ENCODE results near the gene PHLPP1. TPM values are rescaled to one million over a fixed set of nuclear protein-coding genes. Genes with fewer than 3 reads are reported as not detected.

Gene PHLPP1
- total RNA-seq, 1 donor from 2014 or later = 12.3 TPM

Other genes starting within 250 kb of the PHLPP1 start
- 47.0 and 52.8 TPM in 2 replicates for gene ZCCHC2, start 192.5 kb upstream of the PHLPP1 start, total RNA-seq